ENCODE measurements around the gene COL17A1. TPM values are rescaled to one million over a fixed set of nuclear protein-coding genes. Genes with fewer than 3 reads are reported as not detected.

The COL17A1 gene
- total RNA-seq, 1 donor from 2014 or later, result 4.2 TPM

GRCh38 chr10:104021246-104021645 lies 64.4 kb downstream of the COL17A1 start:
- no peak overlapping the region for H3K4me3 Mint-ChIP-seq (ENCODE audit: unreplicated experiment)

GRCh38 chr10:104020020-104020419 lies 65.7 kb downstream of the COL17A1 start:
- no peaks in the 10 kb centered on the region for H3K9me3 Mint-ChIP-seq (ENCODE audit: unreplicated experiment)
- H3K4me3 Mint-ChIP-seq (ENCODE audit: unreplicated experiment), result no peak overlapping the region
- peaks cover 3% of the 10 kb centered on the region for H3K27me3 Mint-ChIP-seq (ENCODE audit: unreplicated experiment)
- DNase-seq (ENCODE audit: low spot score), result no peak
- peaks cover 32% of the 10 kb centered on the region for H3K36me3 Mint-ChIP-seq (ENCODE audit: low read depth, unreplicated experiment)
- TF ChIP-seq CTCF (IDR thresholded peaks at IDR 0.05; ENCODE audit: unreplicated experiment), result no peak
- H3K27ac Mint-ChIP-seq (ENCODE audit: unreplicated experiment), result no peak overlapping the region
- H3K4me1 Mint-ChIP-seq (ENCODE audit: unreplicated experiment), result peaks cover 28% of the 10 kb centered on the region

More at GRCh38 chr10:104021246-104021645, 64.4 kb downstream of the COL17A1 start:
- no peak overlapping the region for H3K27ac Mint-ChIP-seq (ENCODE audit: unreplicated experiment)
- DNase-seq (ENCODE audit: low spot score), result no peak
- peaks cover 32% of the 10 kb centered on the region for H3K36me3 Mint-ChIP-seq (ENCODE audit: low read depth, unreplicated experiment)
- no peak for TF ChIP-seq CTCF (IDR thresholded peaks at IDR 0.05; ENCODE audit: unreplicated experiment)
- peaks cover 3% of the 10 kb centered on the region for H3K27me3 Mint-ChIP-seq (ENCODE audit: unreplicated experiment)
- H3K9me3 Mint-ChIP-seq (ENCODE audit: unreplicated experiment), result no peaks in the 10 kb centered on the region
- H3K4me1 Mint-ChIP-seq (ENCODE audit: unreplicated experiment), result peaks cover 34% of the 10 kb centered on the region

GRCh38 chr10:104018471-104018870 lies 67.2 kb downstream of the COL17A1 start:
- no peak for DNase-seq (ENCODE audit: low spot score)
- H3K4me3 Mint-ChIP-seq (ENCODE audit: unreplicated experiment), result no peak overlapping the region
- H3K9me3 Mint-ChIP-seq (ENCODE audit: unreplicated experiment), result no peaks in the 10 kb centered on the region
- peaks cover 1% of the 10 kb centered on the region for H3K27me3 Mint-ChIP-seq (ENCODE audit: unreplicated experiment)
- peaks cover 18% of the 10 kb centered on the region for H3K36me3 Mint-ChIP-seq (ENCODE audit: low read depth, unreplicated experiment)
- no peak for TF ChIP-seq CTCF (IDR thresholded peaks at IDR 0.05; ENCODE audit: unreplicated experiment)
- peaks cover 13% of the 10 kb centered on the region for H3K4me1 Mint-ChIP-seq (ENCODE audit: unreplicated experiment)
- H3K27ac Mint-ChIP-seq (ENCODE audit: unreplicated experiment), result no peak overlapping the region

GRCh38 chr10:104016661-104017060 lies 69.0 kb downstream of the COL17A1 start:
- Mint-ChIP-seq H3K9me3 (ENCODE audit: unreplicated experiment) (no peaks in the 10 kb centered on the region), H3K27ac (ENCODE audit: unreplicated experiment) (no peak overlapping the region), H3K4me3 (ENCODE audit: unreplicated experiment) (no peak overlapping the region), H3K36me3 (ENCODE audit: low read depth, unreplicated experiment) (peaks cover 5% of the 10 kb centered on the region), H3K4me1 (ENCODE audit: unreplicated experiment) (peaks cover 3% of the 10 kb centered on the region), H3K27me3 (ENCODE audit: unreplicated experiment) (no peaks in the 10 kb centered on the region)
- DNase-seq (ENCODE audit: low spot score), result no peak
- TF ChIP-seq CTCF (IDR thresholded peaks at IDR 0.05; ENCODE audit: unreplicated experiment), result no peak

- Mint-ChIP-seq H3K4me3 (ENCODE audit: unreplicated experiment) (no peak overlapping the region), H3K27me3 (ENCODE audit: unreplicated experiment) (no peaks in the 10 kb centered on the region), H3K27ac (ENCODE audit: unreplicated experiment) (no peak overlapping the region), H3K4me1 (ENCODE audit: unreplicated experiment) (no peaks in the 10 kb centered on the region), H3K9me3 (ENCODE audit: unreplicated experiment) (no peaks in the 10 kb centered on the region), H3K36me3 (ENCODE audit: low read depth, unreplicated experiment) (no peaks in the 10 kb centered on the region)
- TF ChIP-seq CTCF (IDR thresholded peaks at IDR 0.05; ENCODE audit: unreplicated experiment), result no peak
- DNase-seq (ENCODE audit: low spot score), result no peak
Measured at GRCh38 chr10:104014176-104014575, 71.5 kb downstream of the COL17A1 start.
